Mesothelial cell of epicardium (in vitro differentiated cells): ENCODE data around the gene SLC34A2. TPM values are rescaled to one million over a fixed set of nuclear protein-coding genes. Genes with fewer than 3 reads are reported as not detected.

Experiments
- DNase-seq, 2 experiments: peaks; one replicate each; pipeline ENCODE4 v3.0.0; 2021; ENCODE audit warnings: low spot score in 2 of 2; ENCODE audit not compliant: unreplicated experiment in 2 of 2
- H3K27ac Mint-ChIP-seq: 2 replicates; pipeline ENCODE4 v1.8.0; 2021; ENCODE audit warnings: mixed read lengths
- H3K27me3 Mint-ChIP-seq: 2 replicates; pipeline ENCODE4 v1.8.0; 2021; ENCODE audit warnings: low read depth, mixed read lengths
- H3K36me3 Mint-ChIP-seq: 2 replicates; pipeline ENCODE4 v1.8.0; 2021; ENCODE audit warnings: mixed read lengths
- H3K4me1 Mint-ChIP-seq: 2 replicates; pipeline ENCODE4 v1.8.0; 2021; ENCODE audit warnings: mixed read lengths
- H3K4me3 Mint-ChIP-seq: 2 replicates; pipeline ENCODE4 v1.8.0; 2021; ENCODE audit warnings: mild to moderate bottlenecking, moderate library complexity, mixed read lengths
- H3K9me3 Mint-ChIP-seq: 2 replicates; pipeline ENCODE4 v1.8.0; 2021; ENCODE audit warnings: mixed read lengths
- CTCF ChIP-seq: fragments of 200-600 bp; sonication (generic); IDR thresholded peaks from one replicate; pipeline ENCODE4 v1.5.0; 2021; ENCODE audit warnings: antibody characterized with exemption; ENCODE audit not compliant: unreplicated experiment
- total RNA-seq: library from RNA; stranded (reverse); gene quantifications from 3 replicates; pipeline ENCODE4 v1.2.1, GENCODE V29; 2021

The SLC34A2 gene
- total RNA-seq, 1 donor from 2014 or later, result 0.22 TPM

GRCh38 chr4:25621027-25621930, 34.4 kb upstream of the SLC34A2 start:
- Mint-ChIP-seq H3K4me1 (peaks cover 8% of the 10 kb centered on the region), H3K27me3 (no peaks in the 10 kb centered on the region), H3K9me3 (no peaks in the 10 kb centered on the region), H3K36me3 (no peaks in the 10 kb centered on the region), H3K27ac (no peak overlapping the region), H3K4me3 (no peak overlapping the region)
- DNase-seq, result no peak
- TF ChIP-seq CTCF, result no peak

- no peaks in the 10 kb centered on the region for H3K27me3 Mint-ChIP-seq
- no peaks in the 10 kb centered on the region for H3K36me3 Mint-ChIP-seq
- H3K9me3 Mint-ChIP-seq, result no peaks in the 10 kb centered on the region
- no peak overlapping the region for H3K4me3 Mint-ChIP-seq
- H3K27ac Mint-ChIP-seq, result no peak overlapping the region
- peaks cover 8% of the 10 kb centered on the region for H3K4me1 Mint-ChIP-seq
- no peak for DNase-seq
- TF ChIP-seq CTCF, result no peak
Measured at GRCh38 chr4:25624616-25625015, 31.0 kb upstream of the SLC34A2 start.

- no peaks in the 10 kb centered on the region for H3K4me1 Mint-ChIP-seq
- no peaks in the 10 kb centered on the region for H3K27me3 Mint-ChIP-seq
Measured at GRCh38 chr4:25628451-25628850, 27.2 kb upstream of the SLC34A2 start.

GRCh38 chr4:25632135-25632534, 23.5 kb upstream of the SLC34A2 start:
- H3K4me3 Mint-ChIP-seq, result no peak overlapping the region
- TF ChIP-seq CTCF, result no peak
- DNase-seq, result no peak
- H3K9me3 Mint-ChIP-seq, result no peaks in the 10 kb centered on the region
- H3K4me1 Mint-ChIP-seq, result no peaks in the 10 kb centered on the region
- H3K27ac Mint-ChIP-seq, result no peak overlapping the region
- H3K36me3 Mint-ChIP-seq, result no peaks in the 10 kb centered on the region
- no peaks in the 10 kb centered on the region for H3K27me3 Mint-ChIP-seq

More at GRCh38 chr4:25628451-25628850, 27.2 kb upstream of the SLC34A2 start:
- Mint-ChIP-seq H3K9me3 (no peaks in the 10 kb centered on the region), H3K36me3 (no peaks in the 10 kb centered on the region), H3K4me3 (no peak overlapping the region), H3K27ac (no peak overlapping the region)
- no peak for DNase-seq
- TF ChIP-seq CTCF, result no peak

- no peaks in the 10 kb centered on the region for H3K27me3 Mint-ChIP-seq
- H3K4me3 Mint-ChIP-seq, result no peak overlapping the region
- no peak for TF ChIP-seq CTCF
- no peak overlapping the region for H3K27ac Mint-ChIP-seq
- H3K9me3 Mint-ChIP-seq, result no peaks in the 10 kb centered on the region
- H3K36me3 Mint-ChIP-seq, result no peaks in the 10 kb centered on the region
- no peaks in the 10 kb centered on the region for H3K4me1 Mint-ChIP-seq
- DNase-seq, result no peak
Measured at GRCh38 chr4:25633541-25633940, 22.1 kb upstream of the SLC34A2 start.
